ENCODE data around the gene UBE2J2. TPM values are rescaled to one million over a fixed set of nuclear protein-coding genes. Genes with fewer than 3 reads are reported as not detected.

Gene UBE2J2
- total and polyA plus RNA-seq, 2 of the 4 experiments (the other 2 are of a cell fraction), result 20.6 to 67.5 TPM

DNA sequence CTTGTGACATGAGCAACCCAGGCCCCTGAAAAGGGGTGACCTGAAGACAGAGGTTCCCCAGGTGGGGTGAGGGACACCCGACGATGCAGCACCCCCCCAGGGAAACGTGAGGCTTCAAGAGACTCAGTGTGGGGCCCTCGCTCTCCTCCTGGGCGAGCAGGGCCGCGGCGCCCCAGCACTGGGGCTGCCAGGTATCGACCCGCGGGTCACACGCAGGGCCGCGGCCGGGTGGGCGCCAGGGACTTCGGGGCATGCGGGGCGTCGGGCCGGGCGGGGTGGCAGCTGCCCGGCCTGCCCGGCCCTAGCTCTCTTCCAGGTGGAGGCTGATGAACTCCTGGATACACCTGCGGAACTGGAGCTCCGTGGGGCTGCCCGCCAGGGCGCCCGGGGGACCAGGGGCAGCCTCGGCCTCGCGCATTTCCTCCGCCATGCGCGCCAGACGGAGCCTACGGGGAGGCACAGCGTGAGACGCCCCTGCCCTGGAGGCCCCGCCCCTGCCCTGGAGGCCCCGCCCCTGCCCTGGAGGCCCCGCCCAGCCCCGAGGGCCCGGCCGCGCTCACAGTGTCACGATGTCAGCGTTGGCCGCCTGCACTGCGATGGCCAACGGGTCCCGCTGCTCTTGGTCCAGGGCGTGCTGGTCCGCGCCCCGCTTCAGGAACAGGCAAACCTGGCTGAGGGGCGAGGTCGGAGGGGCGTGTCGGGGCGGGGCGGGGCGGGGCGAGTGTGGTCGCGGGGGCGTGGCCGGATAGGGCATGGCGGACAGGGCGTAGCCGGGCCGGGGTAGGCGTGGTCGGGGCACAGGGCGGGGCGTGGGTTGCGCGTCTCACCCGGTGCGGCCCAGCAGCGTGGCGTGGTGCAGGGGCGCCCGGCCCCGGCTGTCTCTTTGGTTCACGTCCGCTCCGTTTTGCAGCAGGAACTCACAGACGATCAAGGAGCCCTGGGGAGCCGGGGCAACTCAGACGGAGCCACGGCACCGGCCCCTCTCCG is 19.9 kb upstream of the UBE2J2 start:
- dilution Hi-C loops (cut with HindIII; ENCODE audit: low sequenced_read_pairs, unreplicated experiment), result no loop called here
- WGBS, 2 experiments (ENCODE audit: extremely low coverage in 2 of 2, insufficient read length in 1 of 2), result 75% methylated on average over 35 of the region's 94 CpGs; no CpG with 5 or more reads in 1 of the 2 experiments
- Histone ChIP-seq H3K36me3 (ENCODE audit: control insufficient read depth, insufficient read depth, low read length) (peaks cover 34% of the 10 kb centered on the region), H3K56ac (ENCODE audit: extremely low read depth, insufficient read depth, low read length) (no peak overlapping the region), H3K14ac (replicated peaks; ENCODE audit: low read depth, low read length) (no peak overlapping the region), H3K23ac (ENCODE audit: low read depth, low read length) (no peak overlapping the region), H3K79me1 (ENCODE audit: low read depth in 1 of 2, low read length in 2 of 2) (no peaks in the 10 kb centered on the region), H3K4me1 (ENCODE audit: control insufficient read depth, insufficient read depth, low read length) (no peaks in the 10 kb centered on the region; the same call in 1 of the 2 replicates), H2BK5ac (ENCODE audit: low read depth, low read length, poor library complexity, severe bottlenecking) (no peak overlapping the region), H3K4me2 (ENCODE audit: low read depth, low read length) (no peak overlapping the region), H4K91ac (ENCODE audit: insufficient read depth, low read depth, low read length) (no peak overlapping the region), H2AK9ac (replicated peaks; ENCODE audit: low read depth, low read length, poor library complexity) (no peak overlapping the region), H2AFZ (replicated peaks; ENCODE audit: low read length, poor library complexity) (no peak overlapping the region), H3K4ac (ENCODE audit: low read depth, low read length) (no peak overlapping the region), H3K9ac (ENCODE audit: low read depth, low read length) (no peak overlapping the region), H2BK120ac (ENCODE audit: low read depth, low read length) (no peak overlapping the region), H2BK15ac (ENCODE audit: low read depth, low read length) (no peak overlapping the region), H3K27ac (ENCODE audit: insufficient read depth, low read length) (no peak overlapping the region), H3K18ac (ENCODE audit: low read depth, low read length) (no peak overlapping the region), H3K9me3 (ENCODE audit: control insufficient read depth, insufficient read depth, low read length) (no peaks in the 10 kb centered on the region), H4K5ac (ENCODE audit: low read depth, low read length) (no peak overlapping the region), H2AK5ac (ENCODE audit: low read depth, low read length) (no peak overlapping the region), H3K4me3 (ENCODE audit: insufficient read depth, low read depth, low read length) (no peak overlapping the region), H4K20me1 (ENCODE audit: insufficient read depth, low read length) (peaks cover 13% of the 10 kb centered on the region), H2BK20ac (ENCODE audit: low read depth, low read length) (no peak overlapping the region), H3K27me3 (ENCODE audit: control insufficient read depth, insufficient read depth, low read length) (no peaks in the 10 kb centered on the region), H3K9me1 (ENCODE audit: insufficient read depth, low read length) (no peaks in the 10 kb centered on the region), H4K8ac (ENCODE audit: low read depth in 2 of 2, low read length in 2 of 2) (no peak overlapping the region)
- DNase-seq, result no peak
- intact Hi-C loops (cut with micrococcal nuclease), result no loop called here
- in situ Hi-C loops (cut with MboI; ENCODE audit: low sequenced_read_pairs), result no loop called here
- TF ChIP-seq RFX5 (IDR thresholded peaks at IDR 0.05; ENCODE audit: low read depth, low read length) (no peak), NFE2L2 (IDR thresholded peaks at IDR 0.05; ENCODE audit: low read depth, low read length) (no peak), MXI1 (IDR thresholded peaks at IDR 0.05; ENCODE audit: borderline replicate concordance, low read depth, low read length) (no peak), CHD1 (IDR thresholded peaks at IDR 0.05; ENCODE audit: low read depth, low read length) (no peak), RAD21 (IDR thresholded peaks at IDR 0.05; ENCODE audit: low read length) (no peak), MAZ (IDR thresholded peaks at IDR 0.05; ENCODE audit: borderline replicate concordance, low read depth, low read length) (no peak), FOS (IDR thresholded peaks at IDR 0.05; ENCODE audit: low read depth, low read length) (no peak), MAFK (IDR thresholded peaks at IDR 0.05; ENCODE audit: low read depth, low read length) (no peak), RCOR1 (IDR thresholded peaks at IDR 0.05; ENCODE audit: insufficient replicate concordance, low read length) (no peak)
- TF ChIP-seq, protein P1, sequence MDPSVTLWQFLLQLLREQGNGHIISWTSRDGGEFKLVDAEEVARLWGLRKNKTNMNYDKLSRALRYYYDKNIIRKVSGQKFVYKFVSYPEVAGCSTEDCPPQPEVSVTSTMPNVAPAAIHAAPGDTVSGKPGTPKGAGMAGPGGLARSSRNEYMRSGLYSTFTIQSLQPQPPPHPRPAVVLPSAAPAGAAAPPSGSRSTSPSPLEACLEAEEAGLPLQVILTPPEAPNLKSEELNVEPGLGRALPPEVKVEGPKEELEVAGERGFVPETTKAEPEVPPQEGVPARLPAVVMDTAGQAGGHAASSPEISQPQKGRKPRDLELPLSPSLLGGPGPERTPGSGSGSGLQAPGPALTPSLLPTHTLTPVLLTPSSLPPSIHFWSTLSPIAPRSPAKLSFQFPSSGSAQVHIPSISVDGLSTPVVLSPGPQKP (IDR thresholded peaks at IDR 0.05; ENCODE audit: borderline replicate concordance, low read depth, low read length), result no peak
- TF ChIP-seq, protein P2, sequence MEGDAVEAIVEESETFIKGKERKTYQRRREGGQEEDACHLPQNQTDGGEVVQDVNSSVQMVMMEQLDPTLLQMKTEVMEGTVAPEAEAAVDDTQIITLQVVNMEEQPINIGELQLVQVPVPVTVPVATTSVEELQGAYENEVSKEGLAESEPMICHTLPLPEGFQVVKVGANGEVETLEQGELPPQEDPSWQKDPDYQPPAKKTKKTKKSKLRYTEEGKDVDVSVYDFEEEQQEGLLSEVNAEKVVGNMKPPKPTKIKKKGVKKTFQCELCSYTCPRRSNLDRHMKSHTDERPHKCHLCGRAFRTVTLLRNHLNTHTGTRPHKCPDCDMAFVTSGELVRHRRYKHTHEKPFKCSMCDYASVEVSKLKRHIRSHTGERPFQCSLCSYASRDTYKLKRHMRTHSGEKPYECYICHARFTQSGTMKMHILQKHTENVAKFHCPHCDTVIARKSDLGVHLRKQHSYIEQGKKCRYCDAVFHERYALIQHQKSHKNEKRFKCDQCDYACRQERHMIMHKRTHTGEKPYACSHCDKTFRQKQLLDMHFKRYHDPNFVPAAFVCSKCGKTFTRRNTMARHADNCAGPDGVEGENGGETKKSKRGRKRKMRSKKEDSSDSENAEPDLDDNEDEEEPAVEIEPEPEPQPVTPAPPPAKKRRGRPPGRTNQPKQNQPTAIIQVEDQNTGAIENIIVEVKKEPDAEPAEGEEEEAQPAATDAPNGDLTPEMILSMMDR (conservative IDR thresholded peaks at IDR 0.05; ENCODE audit: low read depth, low read length), result no peak
- TF ChIP-seq, protein P3, sequence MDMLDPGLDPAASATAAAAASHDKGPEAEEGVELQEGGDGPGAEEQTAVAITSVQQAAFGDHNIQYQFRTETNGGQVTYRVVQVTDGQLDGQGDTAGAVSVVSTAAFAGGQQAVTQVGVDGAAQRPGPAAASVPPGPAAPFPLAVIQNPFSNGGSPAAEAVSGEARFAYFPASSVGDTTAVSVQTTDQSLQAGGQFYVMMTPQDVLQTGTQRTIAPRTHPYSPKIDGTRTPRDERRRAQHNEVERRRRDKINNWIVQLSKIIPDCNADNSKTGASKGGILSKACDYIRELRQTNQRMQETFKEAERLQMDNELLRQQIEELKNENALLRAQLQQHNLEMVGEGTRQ (IDR thresholded peaks at IDR 0.05; ENCODE audit: low read depth, low read length), result no peak
- ATAC-seq (ENCODE audit: low read depth), result no peak
- TSS peak; percentile 87 for BruUV-seq (replicated peaks)
- CTCF ChIA-PET, result no interaction called here
- POLR2A ChIA-PET (ENCODE audit: unreplicated experiment), result no interaction called here

Data from IMR-90 (cell line).